Neuronal stem cell (in vitro differentiated cells): Measurements from ENCODE around the gene TGFB1.

Experiments used
- DNase-seq: peaks from one replicate; pipeline ENCODE4 v3.0.0-alpha.2; 2013; ENCODE audit warnings: low spot score
- H2AFZ ChIP-seq: one replicate; pipeline ENCODE4 v1.6.1; 2013; ENCODE audit warnings: mild to moderate bottlenecking, low read length, inconsistent platforms
- H2AK5ac ChIP-seq: 2 replicates; pipeline ENCODE4 v1.6.1; 2013; ENCODE audit warnings: low read depth, mild to moderate bottlenecking, inconsistent platforms, low read length, moderate library complexity, mixed read lengths
- H2BK120ac ChIP-seq: 2 replicates; pipeline ENCODE4 v1.6.1; 2013; ENCODE audit warnings: low read depth, mild to moderate bottlenecking, inconsistent platforms, low read length, moderate library complexity, mixed read lengths
- H2BK12ac ChIP-seq: one replicate; pipeline ENCODE4 v1.6.1; 2013; ENCODE audit warnings: low read length, inconsistent platforms
- H2BK15ac ChIP-seq: 2 replicates; pipeline ENCODE4 v1.6.1; 2013; ENCODE audit warnings: mild to moderate bottlenecking, low read length, inconsistent platforms, mixed read lengths
- H2BK5ac ChIP-seq: one replicate; pipeline ENCODE4 v1.6.1; 2013; ENCODE audit warnings: inconsistent platforms, mild to moderate bottlenecking, low read length, moderate library complexity
- H3K14ac ChIP-seq: one replicate; pipeline ENCODE4 v1.6.1; 2013; ENCODE audit warnings: low read length, inconsistent platforms
- H3K18ac ChIP-seq: 2 replicates; pipeline ENCODE4 v1.6.1; 2013; ENCODE audit warnings: low read length, inconsistent platforms
- H3K23ac ChIP-seq: 2 replicates; pipeline ENCODE4 v1.6.1; 2013; ENCODE audit warnings: low read depth, mild to moderate bottlenecking, mixed read lengths, low read length, inconsistent platforms; ENCODE audit not compliant: poor library complexity
- H3K27ac ChIP-seq: replicated peaks from 3 replicates; pipeline ENCODE4 v1.5.1; 2013; ENCODE audit warnings: low read length, inconsistent platforms
- H3K27me3 ChIP-seq, 3 experiments: 2 replicates each; pipeline ENCODE4 v1.6.1; 2013; ENCODE audit warnings: low read length in 3 of 3, mild to moderate bottlenecking in 2 of 3, inconsistent platforms in 1 of 3, low read depth in 1 of 3, mixed read lengths in 1 of 3, moderate library complexity in 1 of 3; ENCODE audit not compliant: control insufficient read depth in 3 of 3, insufficient read depth in 3 of 3
- H3K36me3 ChIP-seq, 2 donors: replicated peaks in 1 of 2; 2 replicates each; pipeline ENCODE4 v1.6.1; 2013; ENCODE audit warnings: low read length in 2 of 2; ENCODE audit not compliant: control insufficient read depth in 2 of 2, insufficient read depth in 2 of 2
- H3K4ac ChIP-seq: 2 replicates; pipeline ENCODE4 v1.6.1; 2013; ENCODE audit warnings: inconsistent platforms, mild to moderate bottlenecking, low read length, moderate library complexity
- H3K4me1 ChIP-seq, 2 donors: 1 replicate in 1 of 2; 2 replicates in 1 of 2; pipeline ENCODE4 v1.6.1; 2013; ENCODE audit warnings: low read length in 2 of 2, low read depth in 1 of 2; ENCODE audit not compliant: control insufficient read depth in 2 of 2, insufficient read depth in 1 of 2
- H3K4me2 ChIP-seq: one replicate; pipeline ENCODE4 v1.6.1; 2013; ENCODE audit warnings: mild to moderate bottlenecking, low read length, inconsistent platforms; ENCODE audit not compliant: insufficient read depth, poor library complexity, severe bottlenecking
- H3K4me3 ChIP-seq, 2 donors: 2 replicates each; pipeline ENCODE4 v1.5.1; 2013; ENCODE audit warnings: low read length in 2 of 2, mild to moderate bottlenecking in 2 of 2, inconsistent platforms in 1 of 2, moderate library complexity in 1 of 2
- H3K79me1 ChIP-seq: one replicate; pipeline ENCODE4 v1.6.1; 2013; ENCODE audit warnings: low read depth, mild to moderate bottlenecking, inconsistent platforms, low read length, moderate library complexity
- H3K9ac ChIP-seq: one replicate; pipeline ENCODE4 v1.6.1; 2013; ENCODE audit warnings: mild to moderate bottlenecking, low read depth, low read length, inconsistent platforms; ENCODE audit not compliant: poor library complexity
- H3K9me3 ChIP-seq, 2 donors: replicated peaks in 1 of 2; 2 replicates each; pipeline versions ENCODE3 to v1.6.1; 2013; ENCODE audit warnings: low read length in 2 of 2, mild to moderate bottlenecking in 2 of 2, inconsistent platforms in 1 of 2, low read depth in 1 of 2, mixed read lengths in 1 of 2, moderate library complexity in 1 of 2; ENCODE audit not compliant: control insufficient read depth in 2 of 2, insufficient read depth in 1 of 2
- H4K8ac ChIP-seq: one replicate; pipeline ENCODE4 v1.6.1; 2013; ENCODE audit warnings: low read depth, mild to moderate bottlenecking, inconsistent platforms, low read length, moderate library complexity
- H4K91ac ChIP-seq: one replicate; pipeline ENCODE4 v1.6.1; 2013; ENCODE audit warnings: low read length, low read depth, mild to moderate bottlenecking, inconsistent platforms; ENCODE audit not compliant: poor library complexity
- WGBS, 2 donors: extraction: QIAGEN DNeasy Blood & Tissue Kit; methylation state at CpG; one replicate each; pipeline ENCODE4 v1.1.7; 2013; ENCODE audit warnings: missing lambda C conversion rate in 2 of 2, mixed read lengths in 1 of 2; ENCODE audit not compliant: insufficient read length in 2 of 2, insufficient replicate concordance in 1 of 2; ENCODE audit errors: extremely low coverage in 2 of 2; 5-methylcytosine and 5-hydroxymethylcytosine counted together

The TGFB1 gene

DNA sequence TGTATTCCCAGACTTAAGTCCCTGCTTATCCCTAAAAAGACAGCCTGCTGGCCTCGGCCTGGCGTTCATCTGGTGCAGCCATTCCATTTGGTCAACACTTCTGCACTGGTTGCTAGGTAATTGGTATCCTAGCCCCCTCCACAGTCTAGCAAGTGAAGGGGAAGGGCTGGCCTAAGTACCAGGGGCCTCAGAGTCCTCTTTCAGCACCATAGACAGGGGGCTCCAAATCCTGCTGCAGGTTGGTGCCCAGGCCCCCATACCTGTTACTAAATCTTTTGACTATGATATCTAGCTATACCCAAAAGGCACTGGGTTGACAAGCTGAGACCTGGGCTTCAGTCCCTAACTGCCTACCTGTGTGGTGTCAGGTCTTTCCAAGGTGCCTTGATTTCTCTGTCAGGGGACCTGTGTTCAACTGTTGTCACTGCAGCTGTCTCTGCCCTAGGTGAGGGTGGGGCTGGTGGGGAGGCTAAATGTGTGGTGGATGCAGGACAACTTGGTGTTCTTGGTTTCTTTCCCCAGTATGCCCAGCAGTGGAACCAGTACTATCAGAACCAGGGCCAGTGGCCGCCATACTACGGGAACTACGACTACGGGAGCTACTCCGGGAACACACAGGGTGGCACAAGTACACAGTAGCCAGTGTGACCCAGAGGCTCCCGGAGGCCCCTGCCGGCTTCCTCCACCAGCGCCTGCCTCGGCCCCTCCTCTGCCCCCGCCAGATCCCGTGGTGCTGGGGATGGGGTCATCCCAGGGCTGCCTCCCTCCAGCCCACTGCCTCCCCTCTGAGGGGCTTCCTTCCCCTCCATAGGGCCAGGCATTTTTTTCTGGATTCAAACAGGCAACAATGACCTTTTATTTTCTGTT lies 47.6 kb downstream of the TGFB1 start:
- Histone ChIP-seq H2AK5ac (no peak overlapping the region), H2BK15ac (no peak overlapping the region), H2BK5ac (no peak overlapping the region), H4K91ac (no peak overlapping the region), H3K4ac (no peak overlapping the region), H3K27me3 (no peaks in the 10 kb centered on the region), H2BK12ac (no peak overlapping the region), H2BK120ac (no peak overlapping the region), H2AFZ (no peak overlapping the region), H3K27ac (no peak overlapping the region), H3K4me2 (no peak overlapping the region), H4K8ac (no peak overlapping the region), H3K9me3 (no peaks in the 10 kb centered on the region), H3K9ac (no peak overlapping the region), H3K4me1 (peaks cover 0 to 7% of the 10 kb centered on the region in 2 donors), H3K18ac (no peak overlapping the region), H3K36me3 (peaks cover 53 to 76% of the 10 kb centered on the region in 2 donors), H3K4me3 (no peak overlapping the region), H3K14ac (no peak overlapping the region), H3K23ac (no peak overlapping the region), H3K79me1 (peaks cover 3% of the 10 kb centered on the region)
- no peak for DNase-seq
- no CpG with 5 or more reads among the region's 13 CpGs for WGBS, 2 donors

DNA sequence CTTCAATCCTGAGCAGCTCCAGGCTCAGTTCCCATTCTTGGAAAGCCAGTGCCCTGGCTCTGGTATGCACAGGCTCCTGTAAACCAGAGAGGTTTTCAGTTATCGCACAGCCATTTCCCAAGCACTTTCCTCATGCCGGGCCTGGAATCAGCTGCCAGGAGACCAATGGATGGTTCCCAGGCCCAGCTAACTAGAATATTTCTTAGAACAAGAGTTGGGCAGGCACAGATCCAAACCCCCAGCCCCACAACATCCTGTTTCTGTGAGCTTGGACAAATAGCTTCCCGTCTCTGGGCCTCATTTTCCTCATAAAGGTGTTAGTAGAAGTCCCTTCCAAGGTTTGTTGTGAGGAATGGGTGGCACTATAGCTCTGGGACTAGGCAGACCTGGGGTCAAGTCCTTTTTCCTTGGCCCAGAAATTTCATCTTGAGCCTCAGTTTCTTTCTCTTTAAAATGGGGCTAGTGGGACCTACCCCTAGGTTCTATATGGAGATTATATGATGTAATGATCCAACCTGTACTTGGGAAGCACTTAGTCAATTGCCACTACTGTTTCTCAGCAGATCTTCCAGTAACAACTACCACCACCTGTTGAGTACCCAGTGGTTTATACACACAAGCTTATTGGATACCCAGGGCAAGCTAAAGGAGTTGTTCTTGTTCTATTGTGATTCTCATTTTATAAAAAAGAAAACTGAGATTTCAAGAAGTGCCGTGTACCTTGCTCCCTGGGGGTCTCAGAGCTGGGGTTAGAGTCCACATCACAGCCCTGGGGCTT lies 48.8 kb downstream of the TGFB1 start:
- H3K27me3 ChIP-seq = no peaks in the 10 kb centered on the region
- H2BK15ac ChIP-seq = no peak overlapping the region
- no peak overlapping the region for H4K8ac ChIP-seq
- H3K4me1 ChIP-seq = peaks cover 0 to 2% of the 10 kb centered on the region in 2 donors
- no CpG with 5 or more reads among the region's 4 CpGs for WGBS, 2 donors
- H2AFZ ChIP-seq = no peak overlapping the region
- H3K23ac ChIP-seq = no peak overlapping the region
- H3K9ac ChIP-seq = no peak overlapping the region
- H3K4me3 ChIP-seq = no peak overlapping the region
- DNase-seq = no peak
- H2BK5ac ChIP-seq = no peak overlapping the region
- H3K27ac ChIP-seq = no peak overlapping the region
- no peak overlapping the region for H2BK120ac ChIP-seq
- no peak overlapping the region for H3K4ac ChIP-seq
- no peak overlapping the region for H3K18ac ChIP-seq
- no peak overlapping the region for H2AK5ac ChIP-seq
- no peaks in the 10 kb centered on the region for H3K9me3 ChIP-seq
- no peak overlapping the region for H3K14ac ChIP-seq
- no peak overlapping the region for H2BK12ac ChIP-seq
- H3K4me2 ChIP-seq = no peak overlapping the region
- peaks cover 1% of the 10 kb centered on the region for H3K79me1 ChIP-seq
- H4K91ac ChIP-seq = no peak overlapping the region
- H3K36me3 ChIP-seq = peaks cover 60 to 88% of the 10 kb centered on the region in 2 donors

DNA sequence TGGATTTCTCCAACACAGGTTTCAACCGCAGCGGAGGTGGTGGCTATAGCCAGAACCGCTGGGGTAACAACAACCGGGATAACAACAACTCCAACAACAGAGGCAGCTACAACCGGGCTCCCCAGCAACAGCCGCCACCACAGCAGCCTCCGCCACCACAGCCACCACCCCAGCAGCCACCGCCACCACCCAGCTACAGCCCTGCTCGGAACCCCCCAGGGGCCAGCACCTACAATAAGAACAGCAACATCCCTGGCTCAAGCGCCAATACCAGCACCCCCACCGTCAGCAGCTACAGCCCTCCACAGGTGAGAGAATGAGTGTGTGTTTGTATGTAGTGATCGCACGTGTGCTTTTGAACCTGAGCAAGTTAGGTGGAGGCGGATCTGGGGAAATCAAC lies 49.8 kb downstream of the TGFB1 start:
- Histone ChIP-seq H3K9me3 (no peaks in the 10 kb centered on the region), H3K79me1 (peaks cover 1% of the 10 kb centered on the region), H2BK12ac (no peak overlapping the region), H3K14ac (no peak overlapping the region), H3K18ac (no peak overlapping the region), H3K4ac (no peak overlapping the region), H3K4me2 (no peak overlapping the region), H3K27ac (no peak overlapping the region), H4K8ac (no peak overlapping the region), H2BK120ac (no peak overlapping the region), H3K27me3 (no peaks in the 10 kb centered on the region), H3K23ac (peak overlapping the region; percentile 14), H2BK15ac (no peak overlapping the region), H3K9ac (no peak overlapping the region), H4K91ac (no peak overlapping the region), H3K36me3 (peaks cover 70 to 95% of the 10 kb centered on the region in 2 donors), H2AFZ (no peak overlapping the region), H2BK5ac (no peak overlapping the region), H3K4me3 (no peak overlapping the region), H3K4me1 (peaks cover 0 to 2% of the 10 kb centered on the region in 2 donors), H2AK5ac (no peak overlapping the region)
- no CpG with 5 or more reads among the region's 14 CpGs for WGBS, 2 donors
- DNase-seq = no peak
